PC-3 (cell line): ENCODE results near the gene ME2.

Source experiments
- CTCF ChIP-seq: fragments of 300-600 bp; sonication (generic); conservative IDR thresholded peaks from 2 replicates; pipeline ENCODE4 v1.5.1; 2017; ENCODE audit warnings: antibody characterized with exemption, low read depth, mild to moderate bottlenecking, low read length
- EZH2 ChIP-seq: fragments of 300-600 bp; sonication (generic); IDR thresholded peaks from one replicate; pipeline ENCODE4 v1.6.1; 2017; ENCODE audit warnings: antibody characterized with exemption, mild to moderate bottlenecking, low read length; ENCODE audit not compliant: unreplicated experiment

- TF ChIP-seq CTCF: no peak
- TF ChIP-seq EZH2: no peak
Observed at GRCh38 chr18:50836521-50836957, 42.4 kb upstream of the ME2 start.
